Left ventricle myocardium inferior (tissue), 1 donor: ENCODE data around the gene VRTN. TPM values are rescaled to one million over a fixed set of nuclear protein-coding genes. Genes with fewer than 3 reads are reported as not detected.

Experiments
- DNase-seq: peaks from one replicate; pipeline ENCODE4 v3.0.0-alpha.2; 2020
- H3K27ac ChIP-seq: fragments of 200-600 bp; replicated peaks from 2 replicates; pipeline ENCODE4 v1.8.0; 2021
- H3K27me3 ChIP-seq: fragments of 200-600 bp; 2 replicates; pipeline ENCODE4 v1.8.0; 2021; ENCODE audit warnings: low read depth
- H3K36me3 ChIP-seq: fragments of 200-600 bp; 2 replicates; pipeline ENCODE4 v1.8.0; 2021
- H3K4me1 ChIP-seq: fragments of 200-600 bp; 2 replicates; pipeline ENCODE4 v1.8.0; 2021
- H3K4me3 ChIP-seq: fragments of 200-600 bp; 2 replicates; pipeline ENCODE4 v1.8.0; 2021; ENCODE audit warnings: mild to moderate bottlenecking, moderate library complexity
- H3K9me3 ChIP-seq: fragments of 200-600 bp; replicated peaks from 2 replicates; pipeline ENCODE4 v1.8.0; 2021
- intact Hi-C: fragments of 100-400 bp; cut with micrococcal nuclease; formaldehyde crosslinking; loops from one replicate; pipeline ENCODE4 v1.11.0; 2022
- total RNA-seq: library from RNA; stranded (reverse); fragmentation: NEBNext Ultra II Directional; extraction: Animal tissue kit (Norgen Biotek cat#: 25700); gene quantifications from one replicate; pipeline ENCODE4 v1.2.1, GENCODE V29; 2021
- TF ChIP-seq, protein P1 (sequence below): fragments of 200-600 bp; IDR thresholded peaks from 2 replicates; pipeline ENCODE4 v1.8.0; 2021; ENCODE audit warnings: antibody characterized with exemption, mild to moderate bottlenecking, borderline replicate concordance
- donor health status: DM: no; HTN: yes; CAD: no; lungs with severe emphysema.

The VRTN gene
- total RNA-seq, 1 donor from 2014 or later = not detected

GRCh38 chr14:74350928-74351323 lies 2.7 kb downstream of the VRTN start:
- Histone ChIP-seq H3K36me3 (no peaks in the 10 kb centered on the region), H3K27ac (no peak overlapping the region), H3K9me3 (no peaks in the 10 kb centered on the region), H3K4me1 (no peaks in the 10 kb centered on the region), H3K4me3 (no peak overlapping the region), H3K27me3 (peaks cover 86% of the 10 kb centered on the region)
- TF ChIP-seq, protein P1, sequence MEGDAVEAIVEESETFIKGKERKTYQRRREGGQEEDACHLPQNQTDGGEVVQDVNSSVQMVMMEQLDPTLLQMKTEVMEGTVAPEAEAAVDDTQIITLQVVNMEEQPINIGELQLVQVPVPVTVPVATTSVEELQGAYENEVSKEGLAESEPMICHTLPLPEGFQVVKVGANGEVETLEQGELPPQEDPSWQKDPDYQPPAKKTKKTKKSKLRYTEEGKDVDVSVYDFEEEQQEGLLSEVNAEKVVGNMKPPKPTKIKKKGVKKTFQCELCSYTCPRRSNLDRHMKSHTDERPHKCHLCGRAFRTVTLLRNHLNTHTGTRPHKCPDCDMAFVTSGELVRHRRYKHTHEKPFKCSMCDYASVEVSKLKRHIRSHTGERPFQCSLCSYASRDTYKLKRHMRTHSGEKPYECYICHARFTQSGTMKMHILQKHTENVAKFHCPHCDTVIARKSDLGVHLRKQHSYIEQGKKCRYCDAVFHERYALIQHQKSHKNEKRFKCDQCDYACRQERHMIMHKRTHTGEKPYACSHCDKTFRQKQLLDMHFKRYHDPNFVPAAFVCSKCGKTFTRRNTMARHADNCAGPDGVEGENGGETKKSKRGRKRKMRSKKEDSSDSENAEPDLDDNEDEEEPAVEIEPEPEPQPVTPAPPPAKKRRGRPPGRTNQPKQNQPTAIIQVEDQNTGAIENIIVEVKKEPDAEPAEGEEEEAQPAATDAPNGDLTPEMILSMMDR = no peak
- no peak for DNase-seq
- intact Hi-C loops = no loop called here

- Histone ChIP-seq H3K4me3 (no peak overlapping the region), H3K36me3 (no peaks in the 10 kb centered on the region), H3K27me3 (peaks cover 57% of the 10 kb centered on the region), H3K9me3 (no peaks in the 10 kb centered on the region), H3K4me1 (no peaks in the 10 kb centered on the region), H3K27ac (no peak overlapping the region)
- DNase-seq = no peak
- TF ChIP-seq, protein P1 = no peak
- intact Hi-C loops = no loop called here
Observed at GRCh38 chr14:74356892-74357575, 8.8 kb downstream of the VRTN start.

DNA sequence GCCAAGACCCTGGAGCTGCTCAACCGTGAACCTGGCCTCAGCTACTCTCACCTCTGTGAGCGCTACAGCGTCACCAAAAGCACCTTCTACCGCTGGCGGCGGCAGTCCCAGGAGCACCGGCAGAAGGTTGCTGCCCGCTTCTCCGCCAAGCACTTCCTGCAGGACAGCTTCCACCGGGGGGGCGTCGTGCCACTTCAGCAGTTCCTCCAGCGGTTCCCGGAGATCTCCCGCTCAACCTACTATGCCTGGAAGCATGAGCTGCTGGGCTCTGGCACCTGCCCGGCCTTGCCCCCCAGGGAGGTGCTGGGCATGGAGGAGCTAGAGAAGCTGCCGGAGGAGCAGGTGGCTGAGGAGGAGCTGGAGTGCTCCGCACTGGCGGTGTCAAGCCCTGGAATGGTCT lies 9.3 kb downstream of the VRTN start:
- intact Hi-C loops = no loop called here
- Histone ChIP-seq H3K36me3 (no peaks in the 10 kb centered on the region), H3K9me3 (no peaks in the 10 kb centered on the region), H3K27me3 (peaks cover 52% of the 10 kb centered on the region), H3K27ac (no peak overlapping the region), H3K4me1 (no peaks in the 10 kb centered on the region), H3K4me3 (no peak overlapping the region)
- DNase-seq = no peak
- TF ChIP-seq, protein P1 = no peak

GRCh38 chr14:74358176-74358829 lies 10.0 kb downstream of the VRTN start:
- no peak for DNase-seq
- TF ChIP-seq, protein P1 = no peak
- no peak overlapping the region for H3K4me3 ChIP-seq
- intact Hi-C loops = no loop called here
- no peak overlapping the region for H3K27ac ChIP-seq
- no peaks in the 10 kb centered on the region for H3K9me3 ChIP-seq
- H3K27me3 ChIP-seq = peaks cover 52% of the 10 kb centered on the region
- no peaks in the 10 kb centered on the region for H3K4me1 ChIP-seq
- no peaks in the 10 kb centered on the region for H3K36me3 ChIP-seq

DNA sequence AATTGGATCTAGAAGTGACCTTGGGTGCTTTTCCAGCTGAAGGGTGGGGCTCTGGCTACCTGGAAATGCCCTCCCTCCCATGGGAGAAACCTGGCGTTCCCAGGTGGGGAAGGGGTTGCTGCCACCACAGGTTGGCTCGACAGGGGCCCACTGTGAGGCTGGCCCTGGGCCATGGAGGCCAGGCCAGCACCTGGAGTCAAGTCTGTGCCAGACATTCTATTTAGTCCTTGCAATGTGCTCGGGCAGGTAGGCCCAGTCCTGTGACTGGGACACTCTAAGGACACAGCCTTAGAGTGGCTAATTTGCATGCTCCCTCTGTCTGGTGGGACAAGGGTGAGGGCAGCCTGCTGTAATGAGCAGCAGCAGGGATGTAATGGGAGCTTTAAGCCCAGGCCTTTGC lies 11.9 kb downstream of the VRTN start:
- TF ChIP-seq, protein P1 = no peak
- intact Hi-C loops = loop anchor here (5.0 kb wide), 1 partner anchor 117 kb away; no protein-coding TSS in a partner anchor
- Histone ChIP-seq H3K9me3 (no peaks in the 10 kb centered on the region), H3K27ac (no peak overlapping the region), H3K36me3 (no peaks in the 10 kb centered on the region), H3K4me3 (no peak overlapping the region), H3K27me3 (peaks cover 59% of the 10 kb centered on the region), H3K4me1 (no peaks in the 10 kb centered on the region)
- no peak for DNase-seq
